Tibial nerve (tissue), 4 donors: ENCODE measurements around the gene FAM180B. TPM values are rescaled to one million over a fixed set of nuclear protein-coding genes. Genes with fewer than 3 reads are reported as not detected.
A peak's percentile ranks its signal among the peaks of the same experiment; 100 is the strongest.

Source experiments
- DNase-seq, 2 donors: peaks; one replicate each; pipeline ENCODE4 v3.0.0-alpha.2; 2019; ENCODE audit warnings: low spot score in 2 of 2
- H3K27ac ChIP-seq, 4 donors: fragments of 200-600 bp; sonication (generic) in 3 of 4; one replicate each; pipeline ENCODE4 v1.5.1; 2017 to 2019; ENCODE audit warnings: mild to moderate bottlenecking in 1 of 4
- H3K27me3 ChIP-seq, 2 donors: fragments of 200-600 bp; sonication (generic) in 1 of 2; one replicate each; pipeline versions ENCODE4 v1.5.1 to v1.6.0; 2017 to 2019
- H3K36me3 ChIP-seq, 3 donors: fragments of 200-600 bp; sonication (generic); one replicate each; pipeline ENCODE4 v1.5.1; 2018 to 2019
- H3K4me1 ChIP-seq, 4 donors: fragments of 200-600 bp; sonication (generic) in 3 of 4; one replicate each; pipeline ENCODE4 v1.5.1; 2017 to 2019
- H3K4me3 ChIP-seq, 4 donors: fragments of 200-600 bp; sonication (generic) in 3 of 4; one replicate each; pipeline ENCODE4 v1.5.1; 2017 to 2019; ENCODE audit warnings: mild to moderate bottlenecking in 1 of 4, moderate library complexity in 1 of 4
- H3K9me3 ChIP-seq, 4 donors: fragments of 200-600 bp; sonication (generic) in 3 of 4; one replicate each; pipeline ENCODE4 v1.5.1; 2017 to 2019
- EP300 ChIP-seq, 2 donors: sonication (generic); formaldehyde crosslinking; IDR thresholded peaks; one replicate each; pipeline ENCODE4 v1.6.1; 2017; ENCODE audit warnings: antibody characterized with exemption in 2 of 2, mild to moderate bottlenecking in 1 of 2
- POLR2A ChIP-seq, 2 donors: fragments of 450-650 bp; IDR thresholded peaks; one replicate each; pipeline ENCODE4 v1.6.1; 2017; ENCODE audit warnings: antibody characterized with exemption in 2 of 2, mild to moderate bottlenecking in 2 of 2, moderate library complexity in 2 of 2
- WGBS, 2 donors: methylation state at CpG; one replicate each; pipeline ENCODE4 v1.1.5; 2018; 5-methylcytosine and 5-hydroxymethylcytosine counted together
- total RNA-seq, 4 donors: library from RNA; depleted of rRNA; stranded (reverse); fragments of >200 nt; gene quantifications; one replicate each; pipeline ENCODE4 v1.1.0, GENCODE V29; 2016
- TF ChIP-seq, protein P1 (sequence below), 5 experiments: fragments of 200-600 bp in 3 of 5; fragments of 450-650 bp in 2 of 5; sonication (generic) in 3 of 5; IDR thresholded peaks; one replicate each; pipeline ENCODE4 v1.5.1; 2016 to 2019; ENCODE audit warnings: antibody characterized with exemption in 5 of 5, mild to moderate bottlenecking in 3 of 5, moderate library complexity in 2 of 5

Gene FAM180B
- total RNA-seq, 4 donors from 2014 or later, result 3.3 to 22.7 (median 4.1) TPM

GRCh38 chr11:47570651-47571356, 15.7 kb upstream of the FAM180B start:
- no peak for TF ChIP-seq EP300 (IDR thresholded peaks at IDR 0.05)
- TF ChIP-seq, protein P1, sequence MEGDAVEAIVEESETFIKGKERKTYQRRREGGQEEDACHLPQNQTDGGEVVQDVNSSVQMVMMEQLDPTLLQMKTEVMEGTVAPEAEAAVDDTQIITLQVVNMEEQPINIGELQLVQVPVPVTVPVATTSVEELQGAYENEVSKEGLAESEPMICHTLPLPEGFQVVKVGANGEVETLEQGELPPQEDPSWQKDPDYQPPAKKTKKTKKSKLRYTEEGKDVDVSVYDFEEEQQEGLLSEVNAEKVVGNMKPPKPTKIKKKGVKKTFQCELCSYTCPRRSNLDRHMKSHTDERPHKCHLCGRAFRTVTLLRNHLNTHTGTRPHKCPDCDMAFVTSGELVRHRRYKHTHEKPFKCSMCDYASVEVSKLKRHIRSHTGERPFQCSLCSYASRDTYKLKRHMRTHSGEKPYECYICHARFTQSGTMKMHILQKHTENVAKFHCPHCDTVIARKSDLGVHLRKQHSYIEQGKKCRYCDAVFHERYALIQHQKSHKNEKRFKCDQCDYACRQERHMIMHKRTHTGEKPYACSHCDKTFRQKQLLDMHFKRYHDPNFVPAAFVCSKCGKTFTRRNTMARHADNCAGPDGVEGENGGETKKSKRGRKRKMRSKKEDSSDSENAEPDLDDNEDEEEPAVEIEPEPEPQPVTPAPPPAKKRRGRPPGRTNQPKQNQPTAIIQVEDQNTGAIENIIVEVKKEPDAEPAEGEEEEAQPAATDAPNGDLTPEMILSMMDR (IDR thresholded peaks at IDR 0.05), result no peak
- no peak for TF ChIP-seq POLR2A (IDR thresholded peaks at IDR 0.05)
- no peaks in the 10 kb centered on the region for H3K27me3 ChIP-seq
- WGBS, 2 donors, result 81 to 87% methylated on average over 3 of the region's 3 CpGs
- no peak overlapping the region for H3K27ac ChIP-seq
- no peak for DNase-seq
- no peaks in the 10 kb centered on the region for H3K9me3 ChIP-seq
- H3K4me3 ChIP-seq, result no peak overlapping the region
- peaks cover 3 to 74% (median 8%) of the 10 kb centered on the region in 3 donors for H3K36me3 ChIP-seq
- peaks cover 0 to 37% (median 6%) of the 10 kb centered on the region in 4 donors for H3K4me1 ChIP-seq

DNA sequence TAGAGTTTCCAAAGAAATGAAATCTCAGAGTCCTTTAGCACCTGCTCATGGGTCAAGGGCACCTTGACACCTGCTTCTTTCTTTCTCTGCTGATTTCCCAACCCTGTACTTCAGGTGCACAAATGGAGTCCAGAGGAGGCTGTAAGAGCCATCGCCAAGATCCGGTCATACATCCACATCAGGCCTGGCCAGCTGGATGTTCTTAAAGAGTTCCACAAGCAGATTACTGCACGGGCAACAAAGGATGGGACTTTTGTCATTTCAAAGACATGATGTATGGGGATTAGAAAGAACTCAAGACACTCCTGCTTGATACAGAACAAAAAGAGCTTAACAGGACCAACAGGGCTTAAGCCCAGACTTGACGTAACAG, 15.1 kb upstream of the FAM180B start:
- no peak overlapping the region for H3K4me3 ChIP-seq
- no peaks in the 10 kb centered on the region for H3K9me3 ChIP-seq
- TF ChIP-seq EP300 (IDR thresholded peaks at IDR 0.05) (no peak), POLR2A (IDR thresholded peaks at IDR 0.05) (no peak)
- TF ChIP-seq, protein P1 (IDR thresholded peaks at IDR 0.05), result no peak
- H3K27me3 ChIP-seq, result no peaks in the 10 kb centered on the region
- H3K4me1 ChIP-seq, result peaks cover 0 to 32% (median 5%) of the 10 kb centered on the region in 4 donors
- no peak for DNase-seq
- H3K36me3 ChIP-seq, result peaks cover 3 to 80% (median 8%) of the 10 kb centered on the region in 3 donors
- WGBS, 2 donors, result 84% methylated on average over 4 of the region's 4 CpGs
- no peak overlapping the region for H3K27ac ChIP-seq

DNA sequence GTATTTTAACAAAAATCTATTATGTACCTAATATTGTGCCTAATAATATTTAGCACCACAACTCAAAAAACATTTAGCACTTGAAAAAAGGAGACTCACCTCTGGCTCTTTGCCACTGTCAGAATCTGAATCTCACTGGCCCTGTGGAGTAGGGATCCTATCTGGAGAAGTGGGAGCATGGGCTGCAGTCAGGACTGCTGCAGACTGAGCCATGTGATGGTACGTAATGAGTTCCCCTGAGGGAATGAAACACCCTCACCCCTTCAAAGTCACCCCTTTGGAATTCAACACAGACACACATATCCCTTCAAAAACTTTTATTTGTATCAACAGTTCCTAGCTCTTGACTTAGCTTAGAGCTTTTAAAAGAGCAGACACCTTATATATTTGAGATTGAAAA, 14.6 kb upstream of the FAM180B start:
- TF ChIP-seq POLR2A (IDR thresholded peaks at IDR 0.05) (no peak), EP300 (IDR thresholded peaks at IDR 0.05) (no peak)
- TF ChIP-seq, protein P1 (IDR thresholded peaks at IDR 0.05), result no peak
- Histone ChIP-seq H3K4me3 (no peak overlapping the region), H3K9me3 (no peaks in the 10 kb centered on the region), H3K36me3 (peaks cover 3 to 85% (median 8%) of the 10 kb centered on the region in 3 donors), H3K27me3 (no peaks in the 10 kb centered on the region), H3K4me1 (peaks cover 0 to 32% (median 3%) of the 10 kb centered on the region in 4 donors), H3K27ac (no peak overlapping the region)
- 64 to 71% methylated on average over 1 of the region's 1 CpG for WGBS, 2 donors
- DNase-seq, result no peak

- no peak for DNase-seq
- peaks cover 0 to 37% (median 10%) of the 10 kb centered on the region in 4 donors for H3K4me1 ChIP-seq
- H3K4me3 ChIP-seq, result no peak overlapping the region
- H3K27me3 ChIP-seq, result no peaks in the 10 kb centered on the region
- H3K27ac ChIP-seq, result peak overlapping the region in 2 of 4 donors; percentile 17 to 54
- no peak for TF ChIP-seq POLR2A (IDR thresholded peaks at IDR 0.05)
- TF ChIP-seq, protein P1 (IDR thresholded peaks at IDR 0.05), result no peak
- no peak for TF ChIP-seq EP300 (IDR thresholded peaks at IDR 0.05)
- peaks cover 3 to 93% (median 8%) of the 10 kb centered on the region in 3 donors for H3K36me3 ChIP-seq
- H3K9me3 ChIP-seq, result no peaks in the 10 kb centered on the region
- WGBS, 2 donors, result 36 to 52% methylated on average over 4 to 8 of the region's 8 CpGs
These were observed 13.7 kb upstream of the FAM180B start for GRCh38 chr11:47572715-47573255.

DNA sequence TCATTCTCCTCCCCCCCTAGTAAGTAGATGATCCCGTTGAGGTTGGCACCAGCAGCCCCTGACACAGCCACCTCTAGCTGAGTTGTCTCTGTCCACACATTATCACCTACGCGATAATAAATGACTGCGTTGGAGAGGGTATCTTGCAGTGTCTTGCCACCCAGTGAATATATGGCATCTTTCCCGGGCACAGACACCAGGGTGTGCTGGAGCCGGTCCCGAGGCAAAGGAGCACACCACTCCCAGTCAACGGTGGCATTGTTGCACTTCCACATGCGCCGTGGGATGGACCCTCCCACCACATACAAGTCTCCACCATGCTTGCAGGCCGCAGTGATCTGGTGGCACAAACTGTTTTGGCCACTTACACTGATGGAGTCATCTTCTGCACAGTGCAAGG, 13.2 kb upstream of the FAM180B start:
- Histone ChIP-seq H3K27ac (no peak overlapping the region), H3K4me1 (peaks cover 0 to 42% (median 15%) of the 10 kb centered on the region in 4 donors), H3K9me3 (no peaks in the 10 kb centered on the region), H3K4me3 (no peak overlapping the region), H3K36me3 (peaks cover 3 to 90% (median 8%) of the 10 kb centered on the region in 3 donors), H3K27me3 (no peaks in the 10 kb centered on the region)
- WGBS, 2 donors, result 82 to 87% methylated on average over 11 of the region's 11 CpGs
- no peak for DNase-seq
- TF ChIP-seq POLR2A (IDR thresholded peaks at IDR 0.05) (no peak), EP300 (IDR thresholded peaks at IDR 0.05) (no peak)
- TF ChIP-seq, protein P1 (IDR thresholded peaks at IDR 0.05), result no peak
